ENCODE results near the gene TMEM161B.
"Not testable (repeated sequence)": the region's sequence is repeated elsewhere in the genome, so short reads cannot be mapped to it uniquely, and the experiment has no call there.

The TMEM161B gene

GRCh38 chr5:88248743-88249540, 19.7 kb downstream of the TMEM161B start:
- DNase-seq: no peak

GRCh38 chr5:88248094-88248493, 20.6 kb downstream of the TMEM161B start:
- DNase-seq: no peak

DNA sequence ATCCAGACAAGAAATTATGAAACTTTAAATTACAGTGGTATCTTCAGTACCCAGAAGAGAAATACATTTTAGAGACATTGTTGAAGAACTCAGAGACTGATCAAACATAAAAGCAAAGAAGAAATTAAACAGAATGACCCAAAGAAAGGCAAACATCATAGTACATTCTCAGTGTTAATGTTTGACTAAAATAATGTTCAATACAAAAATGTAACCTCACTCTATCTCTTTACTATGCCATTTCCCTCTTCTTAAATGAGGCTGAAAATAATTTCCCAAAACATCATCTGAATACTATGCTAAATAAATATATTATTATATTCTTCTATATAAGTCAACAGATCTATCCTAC, 22.8 kb downstream of the TMEM161B start:
- DNase-seq: no peak

DNA sequence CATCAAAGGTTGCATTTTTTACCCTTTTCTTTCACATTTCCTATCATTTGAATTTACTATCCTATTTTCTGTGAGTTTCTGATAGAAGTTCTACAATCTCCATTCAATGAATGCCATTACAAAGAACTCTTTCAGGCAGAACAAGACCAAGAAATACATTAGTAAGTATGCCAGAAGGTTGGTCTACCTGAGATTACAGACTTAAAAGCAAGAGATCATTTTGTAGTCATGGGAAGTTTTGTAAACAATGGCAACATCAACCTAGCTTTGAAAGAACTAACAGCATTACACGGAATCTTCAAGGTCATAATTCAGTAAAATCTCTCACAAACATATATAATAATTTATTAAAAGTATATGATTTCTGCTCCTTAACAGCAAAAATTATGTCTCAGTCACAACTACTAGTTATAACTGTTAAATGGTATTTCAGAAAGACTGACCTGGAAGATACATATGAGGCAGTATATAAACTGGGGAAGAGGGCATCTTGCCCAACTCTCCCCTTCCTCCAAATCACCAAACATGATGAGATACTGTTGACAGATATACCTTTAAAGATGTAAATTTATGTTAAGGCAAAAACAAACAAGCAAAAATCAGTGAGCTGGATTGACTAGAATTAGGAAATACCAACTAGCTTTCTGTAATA, 23.3 kb downstream of the TMEM161B start:
- DNase-seq: no peak

- no peak for DNase-seq
Observed at GRCh38 chr5:88244686-88245085, 24.0 kb downstream of the TMEM161B start.

GRCh38 chr5:88243493-88243892, 25.2 kb downstream of the TMEM161B start:
- DNase-seq: not testable (repeated sequence)

GRCh38 chr5:88238732-88239131, 29.9 kb downstream of the TMEM161B start:
- no peak for DNase-seq

- DNase-seq: no peak
Observed at GRCh38 chr5:88236866-88237642, 31.6 kb downstream of the TMEM161B start.

DNA sequence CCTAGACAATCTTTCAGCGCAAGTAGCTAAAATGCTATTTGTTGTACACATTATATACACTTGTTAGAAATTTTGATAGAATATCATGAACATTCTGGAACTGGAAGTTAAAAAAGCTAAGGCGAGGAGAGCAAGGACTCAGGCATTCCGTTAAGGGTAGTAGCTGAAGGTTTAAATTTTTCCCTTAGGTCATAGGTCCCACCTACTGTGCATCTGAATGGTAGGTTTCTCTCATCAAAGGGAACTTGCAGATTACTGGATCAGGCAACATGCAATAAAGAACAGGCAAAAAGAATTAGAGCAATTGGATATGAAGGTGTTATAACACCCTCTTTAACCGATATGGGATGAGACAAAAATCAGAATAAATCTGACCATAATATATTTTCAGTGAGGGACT, 32.8 kb downstream of the TMEM161B start:
- DNase-seq: no peak

DNA sequence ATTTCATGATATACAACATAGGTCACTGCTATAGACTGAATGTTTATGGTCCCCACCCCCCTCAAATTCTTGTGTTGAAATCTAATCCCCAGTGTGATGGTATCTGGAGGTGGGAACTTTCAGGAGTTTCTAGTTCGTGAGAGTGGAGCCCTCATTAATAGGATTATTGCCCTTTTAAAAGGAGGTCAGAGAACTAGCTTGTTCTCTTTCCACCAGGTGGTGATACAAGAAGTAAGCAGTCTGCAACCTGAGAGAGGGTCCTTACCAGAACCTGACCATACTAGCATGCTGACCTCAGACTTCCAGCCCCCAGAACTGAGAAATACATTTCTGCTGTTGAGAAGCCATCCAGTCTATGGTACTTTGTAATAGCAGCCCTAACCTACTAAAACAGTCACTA, 33.3 kb downstream of the TMEM161B start:
- DNase-seq: no peak

DNA sequence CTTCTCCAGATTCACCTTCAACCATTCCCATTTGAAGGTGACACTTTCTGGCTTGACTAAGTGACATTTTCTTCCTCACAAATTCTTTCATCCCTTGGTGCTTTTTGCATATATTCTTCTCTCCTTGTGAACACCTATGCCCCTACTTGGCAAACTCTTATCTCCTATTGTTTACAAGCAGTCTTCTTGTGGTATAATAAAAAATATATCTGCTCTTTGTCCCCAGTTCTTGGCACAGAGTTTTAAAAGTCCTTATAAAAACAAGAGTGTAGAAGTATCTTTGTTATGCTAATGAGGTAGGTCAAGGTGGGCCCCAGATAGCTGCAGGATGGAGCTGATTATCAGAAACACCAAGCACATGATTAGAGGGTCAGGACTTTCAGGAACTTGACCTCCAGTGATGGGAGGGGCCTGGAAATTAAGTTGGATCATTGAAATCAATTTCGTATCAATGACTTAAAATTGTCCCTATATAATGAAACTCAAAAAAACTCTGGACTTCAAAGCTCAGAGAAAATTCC, 38.0 kb downstream of the TMEM161B start:
- no peak for DNase-seq

- no peak for DNase-seq
Observed at GRCh38 chr5:88226881-88227450, 41.7 kb downstream of the TMEM161B start.

- DNase-seq: no peak
Observed at GRCh38 chr5:88214655-88215054, 54.0 kb downstream of the TMEM161B start.

DNA sequence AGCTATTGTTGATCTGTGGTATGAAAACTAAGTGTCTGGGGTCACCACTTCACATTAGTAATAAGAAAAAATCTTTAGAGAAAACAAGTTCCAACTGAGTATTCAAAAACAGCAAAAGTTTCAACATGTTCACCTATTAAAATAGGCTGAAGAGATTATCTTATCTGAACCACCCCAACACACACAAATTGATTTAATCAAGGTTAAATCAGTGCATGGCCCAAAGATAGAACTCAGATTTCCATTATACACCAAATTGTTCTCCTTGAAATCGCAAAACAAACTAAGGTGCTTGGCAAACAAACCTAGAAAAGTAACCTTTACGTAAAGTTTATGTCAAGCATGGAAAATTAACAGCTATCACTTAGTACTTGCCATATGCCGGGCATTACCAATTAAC, 61.1 kb downstream of the TMEM161B start:
- DNase-seq: no peak

DNA sequence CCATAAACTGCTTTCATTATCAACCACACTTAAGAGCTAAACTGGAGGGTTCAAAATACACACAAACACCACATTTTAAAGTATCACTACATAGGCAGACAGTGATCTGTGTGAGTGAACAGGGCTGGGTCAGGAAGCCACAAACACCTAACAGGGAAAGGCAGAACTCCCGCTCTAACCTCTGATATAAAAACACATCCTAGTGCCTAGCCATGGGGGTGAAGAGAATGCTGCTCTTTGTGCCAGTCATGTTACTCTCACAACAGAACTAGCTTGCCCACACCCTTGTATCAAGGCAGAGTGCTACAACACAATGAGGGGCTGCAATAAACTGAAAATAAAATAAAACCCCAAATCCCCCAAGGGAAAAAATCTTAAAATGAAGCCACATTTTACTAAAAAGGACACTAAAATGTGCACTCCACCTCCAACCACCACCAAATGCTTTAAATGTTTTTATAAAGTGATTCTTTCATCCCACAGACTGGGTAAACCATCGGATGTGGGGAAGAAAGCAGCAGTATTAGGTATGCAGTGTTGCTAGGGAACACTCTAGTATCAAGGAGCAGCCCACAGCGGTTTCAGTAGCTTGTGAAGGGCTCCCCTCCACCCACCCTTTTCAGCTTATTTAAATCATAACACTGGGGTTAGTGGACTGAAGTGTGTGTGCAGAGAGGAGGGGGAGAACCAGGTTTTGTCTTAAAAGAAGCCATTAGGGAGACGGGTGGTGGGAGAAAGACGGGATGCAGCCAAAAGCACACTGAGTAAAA, 64.5 kb downstream of the TMEM161B start:
- DNase-seq: no peak

GRCh38 chr5:88195636-88196035, 73.0 kb downstream of the TMEM161B start:
- DNase-seq: no peak

DNA sequence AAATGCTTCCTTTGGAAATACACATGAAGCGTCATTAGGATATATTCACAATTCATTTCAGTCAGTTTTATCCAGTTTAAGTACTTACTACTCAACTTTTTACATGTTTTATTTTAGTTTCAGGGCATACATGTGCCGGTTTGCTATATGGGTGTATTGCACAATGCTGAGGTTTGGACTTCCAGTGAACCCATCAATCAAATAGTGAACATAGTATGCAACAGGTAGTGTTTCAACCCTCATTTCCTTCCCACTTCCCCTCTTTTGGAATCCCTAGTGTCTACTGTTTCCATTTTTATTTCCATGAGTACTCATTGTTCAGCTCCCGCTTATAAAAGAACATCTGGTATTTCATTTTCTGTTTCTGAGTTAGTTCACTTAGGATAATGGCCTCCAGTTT, 74.7 kb downstream of the TMEM161B start:
- DNase-seq: no peak

GRCh38 chr5:88190106-88190834, 78.4 kb downstream of the TMEM161B start:
- no peak for DNase-seq

- not testable (repeated sequence) for DNase-seq
Observed at GRCh38 chr5:88189484-88189883, 79.2 kb downstream of the TMEM161B start.

- DNase-seq: no peak
Observed at GRCh38 chr5:88188458-88189132, 80.0 kb downstream of the TMEM161B start.

DNA sequence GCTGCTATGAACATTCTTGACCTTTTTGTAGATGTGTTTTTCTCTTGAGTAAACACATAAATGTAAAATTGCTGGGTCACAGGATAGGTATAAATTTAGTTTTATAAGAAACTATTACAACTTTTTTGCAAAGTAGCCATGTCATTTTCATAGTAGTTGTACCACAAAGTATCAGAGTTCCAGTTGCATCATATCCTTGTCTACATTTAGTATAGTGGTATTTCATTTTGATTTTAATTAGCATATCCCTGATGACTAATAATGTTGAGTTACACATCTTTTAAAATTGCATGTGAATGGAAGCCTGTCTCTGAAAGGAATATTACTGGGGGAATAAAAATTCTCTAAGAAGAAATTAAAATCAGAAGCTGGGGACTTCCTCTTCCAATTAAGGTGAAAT, 85.4 kb downstream of the TMEM161B start:
- DNase-seq: no peak
